Activated T-cell treated with anti-CD3 and anti-CD28 coated beads, Interleukin-2, amount 50 U/mL, for 24 hours (primary cell): ENCODE results near the gene ASTN1.
"Not testable (repeated sequence)": the region's sequence is repeated elsewhere in the genome, so short reads cannot be mapped to it uniquely, and the experiment has no call there.

Experiments used
- DNase-seq: peaks from one replicate; pipeline ENCODE4 v3.0.0-alpha.2; 2020
- H3K27ac Mint-ChIP-seq: 2 replicates; pipeline ENCODE4 v1.8.0; 2020; ENCODE audit warnings: mild to moderate bottlenecking, mixed read lengths
- H3K27me3 Mint-ChIP-seq: 2 replicates; pipeline ENCODE4 v1.8.0; 2020; ENCODE audit warnings: mixed read lengths
- H3K36me3 Mint-ChIP-seq: 2 replicates; pipeline ENCODE4 v1.8.0; 2020; ENCODE audit warnings: low read depth, mixed read lengths
- H3K4me1 Mint-ChIP-seq: 2 replicates; pipeline ENCODE4 v1.8.0; 2020; ENCODE audit warnings: low read depth, mixed read lengths
- H3K4me3 Mint-ChIP-seq: 2 replicates; pipeline ENCODE4 v1.8.0; 2020; ENCODE audit warnings: mild to moderate bottlenecking, moderate library complexity, mixed read lengths
- H3K9me3 Mint-ChIP-seq: 2 replicates; pipeline ENCODE4 v1.8.0; 2020; ENCODE audit warnings: mixed read lengths

Gene ASTN1

GRCh38 chr1:177106196-177106595 lies 58.3 kb downstream of the ASTN1 start:
- H3K4me1 Mint-ChIP-seq: no peaks in the 10 kb centered on the region
- peaks cover 4% of the 10 kb centered on the region for H3K9me3 Mint-ChIP-seq
- no peaks in the 10 kb centered on the region for H3K36me3 Mint-ChIP-seq
- no peak overlapping the region for H3K27ac Mint-ChIP-seq
- no peaks in the 10 kb centered on the region for H3K27me3 Mint-ChIP-seq
- DNase-seq: no peak
- H3K4me3 Mint-ChIP-seq: no peak overlapping the region

GRCh38 chr1:177103005-177103852 lies 61.3 kb downstream of the ASTN1 start:
- H3K27ac Mint-ChIP-seq: no peak overlapping the region
- H3K4me3 Mint-ChIP-seq: no peak overlapping the region
- no peaks in the 10 kb centered on the region for H3K27me3 Mint-ChIP-seq

GRCh38 chr1:177092001-177092400 lies 72.5 kb downstream of the ASTN1 start:
- Mint-ChIP-seq H3K9me3 (peaks cover 2% of the 10 kb centered on the region), H3K27me3 (no peaks in the 10 kb centered on the region)

More at GRCh38 chr1:177103005-177103852, 61.3 kb downstream of the ASTN1 start:
- no peak for DNase-seq
- no peaks in the 10 kb centered on the region for H3K4me1 Mint-ChIP-seq
- no peaks in the 10 kb centered on the region for H3K36me3 Mint-ChIP-seq
- H3K9me3 Mint-ChIP-seq: peaks cover 6% of the 10 kb centered on the region

GRCh38 chr1:177091040-177091439 lies 73.5 kb downstream of the ASTN1 start:
- Mint-ChIP-seq H3K4me1 (no peaks in the 10 kb centered on the region), H3K27ac (no peak overlapping the region), H3K36me3 (no peaks in the 10 kb centered on the region), H3K4me3 (no peak overlapping the region), H3K27me3 (no peaks in the 10 kb centered on the region), H3K9me3 (no peaks in the 10 kb centered on the region)
- no peak for DNase-seq

More at GRCh38 chr1:177092001-177092400, 72.5 kb downstream of the ASTN1 start:
- no peak for DNase-seq
- Mint-ChIP-seq H3K36me3 (no peaks in the 10 kb centered on the region), H3K4me1 (no peaks in the 10 kb centered on the region), H3K27ac (no peak overlapping the region), H3K4me3 (no peak overlapping the region)

GRCh38 chr1:177088966-177089365 lies 75.5 kb downstream of the ASTN1 start:
- H3K27ac Mint-ChIP-seq: no peak overlapping the region
- H3K4me1 Mint-ChIP-seq: no peaks in the 10 kb centered on the region

GRCh38 chr1:177082855-177083693 lies 81.4 kb downstream of the ASTN1 start:
- Mint-ChIP-seq H3K9me3 (peaks cover 4% of the 10 kb centered on the region), H3K36me3 (no peaks in the 10 kb centered on the region), H3K27me3 (no peaks in the 10 kb centered on the region), H3K27ac (no peak overlapping the region), H3K4me3 (no peak overlapping the region), H3K4me1 (no peaks in the 10 kb centered on the region)
- no peak for DNase-seq

More at GRCh38 chr1:177088966-177089365, 75.5 kb downstream of the ASTN1 start:
- H3K9me3 Mint-ChIP-seq: peaks cover 2% of the 10 kb centered on the region
- no peak for DNase-seq
- no peaks in the 10 kb centered on the region for H3K27me3 Mint-ChIP-seq
- no peaks in the 10 kb centered on the region for H3K36me3 Mint-ChIP-seq
- H3K4me3 Mint-ChIP-seq: no peak overlapping the region

GRCh38 chr1:177080564-177080963 lies 83.9 kb downstream of the ASTN1 start:
- H3K27ac Mint-ChIP-seq: no peak overlapping the region
- peaks cover 2% of the 10 kb centered on the region for H3K9me3 Mint-ChIP-seq
- no peak for DNase-seq
- no peaks in the 10 kb centered on the region for H3K36me3 Mint-ChIP-seq
- H3K27me3 Mint-ChIP-seq: no peaks in the 10 kb centered on the region
- H3K4me1 Mint-ChIP-seq: no peaks in the 10 kb centered on the region
- no peak overlapping the region for H3K4me3 Mint-ChIP-seq

GRCh38 chr1:177077734-177078499 lies 86.6 kb downstream of the ASTN1 start:
- H3K4me3 Mint-ChIP-seq: no peak overlapping the region
- no peaks in the 10 kb centered on the region for H3K27me3 Mint-ChIP-seq
- H3K4me1 Mint-ChIP-seq: no peaks in the 10 kb centered on the region
- H3K27ac Mint-ChIP-seq: no peak overlapping the region
- peaks cover 2% of the 10 kb centered on the region for H3K9me3 Mint-ChIP-seq
- DNase-seq: no peak
- H3K36me3 Mint-ChIP-seq: no peaks in the 10 kb centered on the region

GRCh38 chr1:177077006-177077405 lies 87.5 kb downstream of the ASTN1 start:
- Mint-ChIP-seq H3K4me3 (no peak overlapping the region), H3K4me1 (no peaks in the 10 kb centered on the region)

GRCh38 chr1:177074811-177075210 lies 89.7 kb downstream of the ASTN1 start:
- H3K4me1 Mint-ChIP-seq, H3K27me3 Mint-ChIP-seq, H3K9me3 Mint-ChIP-seq, H3K27ac Mint-ChIP-seq, DNase-seq, H3K4me3 Mint-ChIP-seq, H3K36me3 Mint-ChIP-seq: not testable (repeated sequence)

More at GRCh38 chr1:177077006-177077405, 87.5 kb downstream of the ASTN1 start:
- Mint-ChIP-seq H3K27ac (no peak overlapping the region), H3K36me3 (no peaks in the 10 kb centered on the region), H3K9me3 (peaks cover 2% of the 10 kb centered on the region), H3K27me3 (no peaks in the 10 kb centered on the region)
- DNase-seq: no peak

GRCh38 chr1:177069490-177069889 lies 95.0 kb downstream of the ASTN1 start:
- H3K36me3 Mint-ChIP-seq: no peaks in the 10 kb centered on the region
- no peaks in the 10 kb centered on the region for H3K9me3 Mint-ChIP-seq
- no peak overlapping the region for H3K27ac Mint-ChIP-seq
- DNase-seq: no peak
- no peaks in the 10 kb centered on the region for H3K27me3 Mint-ChIP-seq
- no peaks in the 10 kb centered on the region for H3K4me1 Mint-ChIP-seq
- no peak overlapping the region for H3K4me3 Mint-ChIP-seq

GRCh38 chr1:177067752-177068410 lies 96.6 kb downstream of the ASTN1 start:
- H3K27me3 Mint-ChIP-seq: no peaks in the 10 kb centered on the region
- H3K4me3 Mint-ChIP-seq: no peak overlapping the region
- DNase-seq: no peak
- no peak overlapping the region for H3K27ac Mint-ChIP-seq
- H3K9me3 Mint-ChIP-seq: no peaks in the 10 kb centered on the region
- no peaks in the 10 kb centered on the region for H3K36me3 Mint-ChIP-seq
- H3K4me1 Mint-ChIP-seq: no peaks in the 10 kb centered on the region

GRCh38 chr1:177065430-177065829 lies 99.1 kb downstream of the ASTN1 start:
- no peaks in the 10 kb centered on the region for H3K4me1 Mint-ChIP-seq

GRCh38 chr1:177063648-177064047 lies 100.9 kb downstream of the ASTN1 start:
- Mint-ChIP-seq H3K9me3 (peaks cover 2% of the 10 kb centered on the region), H3K27ac (no peak overlapping the region)

More at GRCh38 chr1:177065430-177065829, 99.1 kb downstream of the ASTN1 start:
- Mint-ChIP-seq H3K9me3 (peaks cover 2% of the 10 kb centered on the region), H3K27me3 (no peaks in the 10 kb centered on the region), H3K4me3 (no peak overlapping the region), H3K27ac (no peak overlapping the region), H3K36me3 (no peaks in the 10 kb centered on the region)
- no peak for DNase-seq

More at GRCh38 chr1:177063648-177064047, 100.9 kb downstream of the ASTN1 start:
- DNase-seq: no peak
- no peaks in the 10 kb centered on the region for H3K4me1 Mint-ChIP-seq
- H3K4me3 Mint-ChIP-seq: no peak overlapping the region
- H3K36me3 Mint-ChIP-seq: no peaks in the 10 kb centered on the region
- no peaks in the 10 kb centered on the region for H3K27me3 Mint-ChIP-seq
